ENCODE measurements around the gene DLGAP4. TPM values are rescaled to one million over a fixed set of nuclear protein-coding genes. Genes with fewer than 3 reads are reported as not detected.

The DLGAP4 gene
- polyA plus RNA-seq, 1 of the 3 experiments (the other 2 are of a cell fraction) = 31.2 TPM

- Histone ChIP-seq H3K36me3 (replicated peaks in 1 of 2; ENCODE audit: control insufficient read depth in 1 of 2, insufficient read depth in 2 of 2, low read length in 1 of 2) (no peaks in the 10 kb centered on the region), H3K79me2 (ENCODE audit: insufficient read depth) (no peaks in the 10 kb centered on the region), H3K4me2 (no peak overlapping the region), H3K27me3 (ENCODE audit: insufficient read depth) (no peaks in the 10 kb centered on the region), H3K9ac (no peak overlapping the region), H3F3A (replicated peaks; ENCODE audit: insufficient read depth) (no peaks in the 10 kb centered on the region), H4K20me1 (ENCODE audit: insufficient read depth) (no peaks in the 10 kb centered on the region; the same call in 1 of the 2 replicates), H3K4me1 (ENCODE audit: control insufficient read depth in 1 of 2, insufficient read depth in 2 of 2, low read depth in 1 of 2, low read length in 1 of 2) (peaks cover 0 to 8% of the 10 kb centered on the region in 2 experiments; a peak in 2 of 4 replicates), H2AFZ (ENCODE audit: low read depth) (no peak overlapping the region), H3K27ac (ENCODE audit: low read depth in 2 of 2, low read length in 1 of 2) (no peak overlapping the region), H3K9me2 (no peaks in the 10 kb centered on the region), H3K9me3 (no peaks in the 10 kb centered on the region), H3K4me3 (ENCODE audit: low read depth in 2 of 2, low read length in 1 of 2) (no peak overlapping the region)
- 80% methylated on average over 2 of the region's 12 CpGs for WGBS (ENCODE audit: low lambda C conversion rate)
- TF ChIP-seq GATA2 (CRISPR knock-in tag; IDR thresholded peaks at IDR 0.05) (no peak), RXRA (IDR thresholded peaks at IDR 0.05; ENCODE audit: borderline replicate concordance, low read depth) (no peak), CTCF (IDR thresholded peaks at IDR 0.05) (peak; percentile 26; the same call in 1 of the 2 replicates), RAD21 (IDR thresholded peaks at IDR 0.05; ENCODE audit: low read length) (peak; percentile 28; the same call in 1 of the 2 replicates)
- ChIA-PET POLR2A (no interaction called here), CTCF (interaction anchor here (1.0 to 1.6 kb wide), 4 partner anchors 9 to 57 kb away, joined by 4 to 6 read pairs (median 5); partner anchors contain the start of gene RAB5IF)
- peak; percentile 54 for DNase-seq
These were observed 241.8 kb downstream of the DLGAP4 start for GRCh38 chr20:36548006-36548315.

GRCh38 chr20:36548704-36549627 lies 242.8 kb downstream of the DLGAP4 start:
- POLR2A ChIA-PET = no interaction called here
- no peak overlapping the region for H3K4me3 ChIP-seq (ENCODE audit: low read depth in 2 of 2, low read length in 1 of 2)
- no peaks in the 10 kb centered on the region for H3K79me2 ChIP-seq (ENCODE audit: insufficient read depth)
- 75% methylated on average over 18 of the region's 23 CpGs for WGBS (ENCODE audit: low lambda C conversion rate)
- H3K4me2 ChIP-seq = no peak overlapping the region
- no peaks in the 10 kb centered on the region; the same call in 1 of the 2 replicates for H4K20me1 ChIP-seq (ENCODE audit: insufficient read depth)
- H3K9me3 ChIP-seq = no peaks in the 10 kb centered on the region
- no peaks in the 10 kb centered on the region for H3F3A ChIP-seq (replicated peaks; ENCODE audit: insufficient read depth)
- no peaks in the 10 kb centered on the region for H3K9me2 ChIP-seq
- no peak overlapping the region for H3K27ac ChIP-seq (ENCODE audit: low read depth in 2 of 2, low read length in 1 of 2)
- no peak for DNase-seq
- H3K4me1 ChIP-seq (ENCODE audit: control insufficient read depth in 1 of 2, insufficient read depth in 2 of 2, low read depth in 1 of 2, low read length in 1 of 2) = peaks cover 0 to 6% of the 10 kb centered on the region in 2 experiments; a peak in 2 of 4 replicates
- H3K9ac ChIP-seq = no peak overlapping the region
- CTCF ChIA-PET = interaction anchor here (0.9 to 1.2 kb wide), 4 partner anchors 8 to 346 kb away, joined by 3 to 6 read pairs (median 4); partner anchors contain the start of gene RAB5IF
- no peaks in the 10 kb centered on the region for H3K36me3 ChIP-seq (replicated peaks in 1 of 2; ENCODE audit: control insufficient read depth in 1 of 2, insufficient read depth in 2 of 2, low read length in 1 of 2)
- no peak overlapping the region for H2AFZ ChIP-seq (ENCODE audit: low read depth)
- no peaks in the 10 kb centered on the region for H3K27me3 ChIP-seq (ENCODE audit: insufficient read depth)
- no peak for TF ChIP-seq YY1 (IDR thresholded peaks at IDR 0.05; ENCODE audit: low read depth)
- TF ChIP-seq SMC3 (IDR thresholded peaks at IDR 0.05; ENCODE audit: low read depth, low read length) = no peak
- no peak for TF ChIP-seq FOXJ3 (CRISPR knock-in tag; IDR thresholded peaks at IDR 0.05)
- no peak for TF ChIP-seq JUND (IDR thresholded peaks at IDR 0.05)
- no peak for TF ChIP-seq FOXM1 (IDR thresholded peaks at IDR 0.05; ENCODE audit: low read depth)
- no peak for TF ChIP-seq NRF1 (IDR thresholded peaks at IDR 0.05; ENCODE audit: low read depth, low read length)
- no peak for TF ChIP-seq CTCF (IDR thresholded peaks at IDR 0.05)
- TF ChIP-seq USF2 (IDR thresholded peaks at IDR 0.05; ENCODE audit: borderline replicate concordance, low read depth, low read length) = no peak
- no peak for TF ChIP-seq POLR2AphosphoS5 (IDR thresholded peaks at IDR 0.05; ENCODE audit: low read depth, low read length)
- TF ChIP-seq PBX3 (IDR thresholded peaks at IDR 0.05) = no peak
- TF ChIP-seq TCF12 (IDR thresholded peaks at IDR 0.05) = no peak
- TF ChIP-seq EZH2phosphoT487 (IDR thresholded peaks at IDR 0.05; ENCODE audit: borderline replicate concordance, low read depth) = no peak
- no peak for TF ChIP-seq RFX5 (IDR thresholded peaks at IDR 0.05; ENCODE audit: low read length)
- no peak for TF ChIP-seq ZBTB33 (IDR thresholded peaks at IDR 0.05; ENCODE audit: borderline replicate concordance, low read depth)
- TF ChIP-seq NFIC (IDR thresholded peaks at IDR 0.05; ENCODE audit: borderline replicate concordance) = no peak

All from SK-N-SH (cell line).